COLO829 (cell line): Measurements from ENCODE around the gene CNDP1.
A peak's percentile ranks its signal among the peaks of the same experiment; 100 is the strongest.

Source experiments
- DNase-seq: peaks from one replicate; pipeline ENCODE4 v3.0.0; 2012; ENCODE audit warnings: low spot score

Gene CNDP1

DNA sequence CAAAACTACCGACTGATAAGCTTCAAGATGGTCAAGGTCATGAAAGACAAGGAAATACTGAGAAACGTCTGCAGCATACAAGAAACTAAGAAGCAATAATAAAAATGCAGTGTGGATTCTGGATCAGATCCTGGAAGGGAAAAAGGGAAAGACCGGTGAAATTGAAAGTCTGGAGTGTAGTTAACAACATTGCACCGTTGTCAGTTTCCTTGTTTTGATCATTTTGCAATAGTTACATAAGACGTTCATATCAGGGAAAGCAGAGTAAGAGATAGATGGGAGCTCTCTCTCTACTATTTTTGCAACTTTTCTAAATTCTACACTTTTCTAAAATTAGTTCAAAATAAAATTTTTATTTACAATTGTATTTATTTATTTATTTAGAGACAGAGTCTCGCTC lies 48.3 kb downstream of the CNDP1 start:
- no peak for DNase-seq

DNA sequence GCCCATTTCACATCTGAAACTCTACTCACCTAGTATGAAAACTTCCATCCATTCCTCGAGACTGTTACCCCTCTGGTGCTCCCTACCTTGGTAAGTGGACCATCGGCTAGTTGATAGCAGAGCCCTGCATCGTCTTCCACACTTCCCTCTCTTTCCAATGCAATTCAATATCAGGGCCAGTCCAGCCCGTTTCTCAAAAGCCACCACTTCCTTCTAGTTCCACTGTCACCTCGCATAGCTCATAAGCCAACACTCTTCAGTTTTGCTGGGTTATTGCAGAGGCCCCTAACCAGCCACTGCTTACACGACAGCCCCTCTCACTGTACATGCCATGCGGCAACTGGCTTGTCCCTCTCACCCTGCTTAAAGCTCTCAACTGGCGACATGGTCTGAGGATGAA lies 53.1 kb downstream of the CNDP1 start:
- DNase-seq, result no peak

DNA sequence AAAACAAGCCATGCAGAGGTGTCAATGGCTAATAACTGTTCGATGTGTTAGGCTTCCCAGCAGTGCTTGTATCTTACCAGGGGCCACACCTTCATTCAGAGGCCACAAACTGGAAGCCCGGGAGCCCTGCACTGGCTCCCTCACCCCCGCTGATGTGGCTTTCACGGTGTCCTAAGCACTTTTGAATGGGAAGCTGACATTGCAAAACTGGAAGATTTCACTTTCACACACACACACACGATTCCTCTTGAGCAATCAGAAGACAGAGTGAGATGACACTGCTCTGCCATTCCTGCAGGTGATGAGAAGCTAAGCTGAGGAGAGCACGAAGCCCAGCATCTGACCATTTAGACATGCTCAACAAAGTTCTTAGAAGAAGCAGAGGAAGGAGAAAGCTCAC lies 54.7 kb downstream of the CNDP1 start:
- DNase-seq, result no peak

DNA sequence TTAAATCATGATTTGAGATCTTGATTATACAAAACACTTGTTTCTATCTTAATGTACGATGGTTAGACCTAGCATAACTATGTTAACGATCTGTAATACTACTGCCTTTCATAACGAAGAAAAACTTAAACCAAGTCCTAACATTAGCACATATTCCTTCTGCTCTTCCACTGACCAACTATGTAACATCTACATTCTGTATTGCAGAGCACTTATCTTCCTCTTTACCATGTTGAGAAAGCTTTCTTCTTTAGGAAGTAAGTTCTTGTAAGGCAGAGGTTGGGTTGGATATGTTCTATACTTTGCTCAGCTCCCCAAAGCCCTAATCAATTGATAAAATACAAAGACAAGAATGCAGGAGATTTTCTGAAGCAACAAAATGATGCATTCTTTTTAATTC lies 55.5 kb downstream of the CNDP1 start:
- no peak for DNase-seq

DNA sequence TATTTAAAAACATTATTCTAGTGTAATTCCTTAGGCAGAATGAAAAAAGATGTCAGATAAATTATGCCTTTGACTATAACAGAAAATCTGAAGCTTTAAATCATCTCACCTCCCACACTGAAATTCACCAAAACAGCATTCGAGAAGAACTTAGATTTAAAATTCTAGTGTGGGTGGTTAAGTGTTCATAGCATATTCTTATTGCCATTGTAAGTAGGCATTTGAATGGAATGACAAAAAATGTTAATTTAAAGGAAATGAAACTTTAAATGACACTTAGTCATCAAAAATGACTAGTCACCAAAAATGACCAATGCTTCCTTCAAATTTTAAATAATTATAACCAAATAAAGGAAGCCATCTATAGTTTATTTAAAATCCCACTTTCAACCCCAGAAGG lies 56.4 kb downstream of the CNDP1 start:
- no peak for DNase-seq

DNA sequence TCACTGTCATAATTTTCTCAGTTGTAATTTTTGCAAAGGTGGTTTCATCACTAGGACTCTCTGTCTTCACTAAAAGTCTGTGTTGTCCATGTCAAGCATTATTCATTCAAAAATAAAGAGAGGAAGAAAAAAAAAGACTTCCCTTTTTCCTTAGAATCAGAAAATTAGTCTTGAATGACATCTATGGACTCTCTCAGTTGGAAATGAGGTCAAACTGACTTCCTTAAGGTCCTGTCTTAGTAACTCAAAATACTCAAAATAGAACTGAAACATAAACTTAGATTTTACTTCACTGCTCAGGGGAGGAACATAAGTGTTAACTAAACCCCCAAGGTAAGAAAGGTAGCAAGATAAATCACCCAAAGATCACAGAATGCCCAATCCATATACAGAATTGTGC lies 61.1 kb downstream of the CNDP1 start:
- DNase-seq, result no peak

DNA sequence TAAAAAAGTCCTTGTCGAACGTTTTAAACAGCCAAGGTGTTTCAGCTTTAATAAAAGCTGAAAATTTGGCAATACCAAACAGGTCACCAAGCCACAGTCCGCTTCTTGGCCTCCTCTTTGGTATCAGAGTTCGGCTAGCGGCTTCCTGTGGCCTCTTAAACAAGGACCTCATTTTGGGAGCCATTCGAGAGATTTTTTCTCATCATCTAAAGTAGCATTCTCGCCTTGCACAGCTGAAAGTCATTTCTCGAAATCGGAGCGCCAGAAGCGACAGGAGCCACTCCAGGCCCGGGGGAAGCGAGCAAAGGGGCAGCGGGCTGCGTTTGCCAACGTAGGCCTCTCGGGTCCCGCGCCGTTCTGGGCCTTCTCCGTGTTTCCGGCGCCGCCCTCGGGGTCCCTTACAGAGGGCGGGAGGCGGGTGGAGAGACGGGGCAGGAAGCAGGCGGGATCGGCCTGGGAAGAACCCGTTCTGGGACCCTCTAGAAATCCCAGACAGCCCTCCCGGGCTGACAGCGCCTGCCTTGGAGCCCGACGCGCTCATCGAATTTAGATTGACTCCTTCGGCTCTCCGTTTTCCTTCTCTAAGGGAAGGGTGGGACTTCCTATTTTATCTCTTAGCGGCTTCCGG lies 62.8 kb downstream of the CNDP1 start:
- peak; percentile 20 for DNase-seq

DNA sequence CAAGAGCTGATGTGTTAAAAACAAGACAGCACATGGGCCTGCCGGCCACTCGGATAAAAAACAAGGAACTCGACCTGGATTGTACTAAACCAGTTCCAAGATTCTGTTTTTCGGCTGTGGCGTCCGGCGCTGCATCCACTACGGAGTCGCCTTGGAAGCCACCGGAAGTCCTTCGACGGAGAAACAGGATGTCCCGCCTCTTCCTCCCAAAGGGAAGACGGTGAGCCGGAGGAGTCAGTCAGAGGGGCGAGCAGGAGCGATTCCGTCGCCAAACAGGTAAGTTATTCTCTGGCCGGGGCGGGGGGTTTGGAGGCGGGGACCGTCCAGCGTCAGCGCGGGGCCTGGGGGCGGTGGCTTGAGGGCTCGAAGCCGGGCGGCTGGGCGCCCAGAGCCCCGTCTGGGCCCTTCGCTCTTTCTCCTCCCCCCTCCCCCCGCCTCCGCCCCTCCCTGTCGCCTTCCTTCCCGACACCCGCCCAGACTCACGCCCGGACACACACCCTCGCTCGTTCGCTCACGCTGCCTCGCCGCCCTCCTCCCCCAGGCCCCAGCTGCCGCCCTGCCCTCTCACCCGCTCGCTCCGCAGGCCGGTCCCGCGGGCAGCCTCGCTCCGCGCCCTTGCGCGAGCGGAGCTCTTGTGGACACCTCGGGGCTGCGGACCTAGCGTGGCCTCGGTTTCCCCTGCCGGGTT lies 63.5 kb downstream of the CNDP1 start, which contains the start of gene ZNF407:
Gene ZNF407, plus strand, starts transcription at position 209 of the 688 bp plus-strand sequence. CDS start 33,150 bp downstream, outside the sequence.
- DNase-seq, result peak; percentile 69

DNA sequence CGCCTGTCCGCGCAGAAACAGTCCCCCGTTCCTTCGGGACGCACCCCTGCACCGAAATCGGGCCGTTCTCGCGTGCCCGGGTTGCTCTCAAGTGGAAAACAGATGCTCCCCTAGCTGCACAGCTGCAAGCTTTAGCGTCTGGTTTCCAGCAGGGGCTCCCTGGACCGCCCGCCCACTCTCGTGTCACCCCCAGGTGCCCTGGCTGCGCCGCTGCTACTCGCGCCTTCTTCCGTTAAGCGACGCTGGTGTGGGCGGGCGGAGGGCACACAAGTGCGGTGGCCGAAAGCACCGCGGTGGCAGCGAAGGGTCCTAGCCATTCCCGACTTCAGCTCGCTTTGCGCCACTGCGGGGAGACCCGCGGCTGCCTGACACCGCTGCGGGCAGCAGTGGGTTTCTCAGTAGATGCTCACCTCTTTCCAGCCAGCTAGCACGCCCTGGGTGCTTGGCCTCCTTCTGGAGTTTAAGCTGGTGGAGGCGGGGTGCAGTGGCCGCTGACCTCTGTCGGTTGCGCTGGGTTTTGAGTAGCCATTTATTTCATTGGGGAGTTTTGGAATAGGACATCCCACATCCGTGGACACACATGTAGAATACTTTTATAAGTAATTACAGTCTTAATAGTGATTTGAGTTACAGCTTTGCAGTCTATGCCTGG lies 64.2 kb downstream of the CNDP1 start:
- DNase-seq, result no peak

DNA sequence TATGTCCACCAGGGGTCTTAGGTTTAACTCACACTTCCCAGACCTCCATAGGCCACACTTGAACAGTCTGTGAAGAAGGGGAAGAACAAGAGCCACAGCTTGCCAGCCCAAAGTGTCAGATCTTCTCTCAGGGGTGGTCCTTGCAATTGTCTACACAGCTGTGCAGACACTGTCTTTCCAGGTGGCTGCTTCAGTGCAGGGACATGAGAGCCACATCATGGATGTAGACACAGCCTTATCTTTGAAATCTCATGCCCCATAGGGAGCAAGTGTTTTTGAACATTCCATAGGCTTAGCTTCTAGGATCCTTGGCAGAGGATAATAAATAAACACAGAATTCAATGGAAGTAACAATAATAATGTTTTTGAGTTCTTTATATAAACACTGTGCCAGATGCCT lies 70.1 kb downstream of the CNDP1 start:
- no peak for DNase-seq

DNA sequence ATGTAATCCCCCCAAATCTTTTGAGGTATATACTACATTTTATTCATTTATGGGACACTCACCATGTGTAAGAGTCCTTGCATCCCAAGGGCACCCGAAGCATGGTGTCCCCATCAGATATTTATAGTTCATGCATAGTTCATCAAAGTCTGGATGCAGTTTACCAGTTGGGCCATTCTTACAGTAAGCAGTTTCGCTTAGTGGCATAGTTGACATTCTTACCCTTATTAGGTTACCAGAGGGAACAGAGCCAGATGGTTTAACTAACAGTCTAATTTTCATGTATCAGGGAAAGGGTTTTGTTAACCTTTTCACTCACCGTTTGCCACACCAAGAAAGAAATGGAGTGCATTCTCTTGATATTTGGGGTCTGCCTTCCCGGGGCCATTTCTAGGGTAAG lies 70.5 kb downstream of the CNDP1 start:
- DNase-seq, result no peak

DNA sequence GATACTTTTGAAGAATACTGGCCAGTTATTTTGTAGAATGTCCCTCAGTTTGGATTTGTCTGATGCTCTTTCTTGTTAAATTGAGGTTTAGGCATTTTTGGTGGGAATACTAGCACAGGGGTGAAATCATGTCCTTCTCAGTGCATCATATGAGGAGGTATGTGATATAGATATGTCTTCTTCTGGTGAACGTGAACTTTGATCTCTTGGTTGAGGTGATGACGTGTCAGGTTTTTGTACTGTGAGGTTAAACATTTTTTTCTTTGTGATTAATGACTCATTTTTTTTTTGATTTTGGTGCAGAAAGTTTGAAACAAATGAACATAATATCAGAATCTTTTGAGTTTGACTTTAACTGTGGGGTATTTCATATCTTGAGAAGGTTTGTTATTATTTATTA lies 74.4 kb downstream of the CNDP1 start:
- no peak for DNase-seq

DNA sequence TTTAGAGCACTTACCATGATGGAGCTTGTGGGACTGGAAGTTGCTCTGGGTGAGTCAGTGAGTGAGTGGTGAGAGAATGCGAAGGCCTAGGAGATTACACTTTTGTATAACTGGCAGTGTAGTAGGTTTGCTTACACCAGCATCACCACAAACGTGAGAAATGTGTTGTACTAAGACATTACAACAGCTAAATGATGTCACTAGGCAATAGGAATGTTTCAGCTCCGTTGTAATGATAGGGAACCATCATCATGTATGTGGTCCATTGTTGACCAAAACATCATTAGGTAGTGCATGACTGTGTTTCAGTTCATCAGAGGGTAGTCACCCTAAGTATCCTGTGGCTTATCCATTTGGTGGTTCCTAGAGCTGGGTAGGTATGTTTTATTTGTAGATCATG lies 75.2 kb downstream of the CNDP1 start:
- peak; percentile 22 for DNase-seq

DNA sequence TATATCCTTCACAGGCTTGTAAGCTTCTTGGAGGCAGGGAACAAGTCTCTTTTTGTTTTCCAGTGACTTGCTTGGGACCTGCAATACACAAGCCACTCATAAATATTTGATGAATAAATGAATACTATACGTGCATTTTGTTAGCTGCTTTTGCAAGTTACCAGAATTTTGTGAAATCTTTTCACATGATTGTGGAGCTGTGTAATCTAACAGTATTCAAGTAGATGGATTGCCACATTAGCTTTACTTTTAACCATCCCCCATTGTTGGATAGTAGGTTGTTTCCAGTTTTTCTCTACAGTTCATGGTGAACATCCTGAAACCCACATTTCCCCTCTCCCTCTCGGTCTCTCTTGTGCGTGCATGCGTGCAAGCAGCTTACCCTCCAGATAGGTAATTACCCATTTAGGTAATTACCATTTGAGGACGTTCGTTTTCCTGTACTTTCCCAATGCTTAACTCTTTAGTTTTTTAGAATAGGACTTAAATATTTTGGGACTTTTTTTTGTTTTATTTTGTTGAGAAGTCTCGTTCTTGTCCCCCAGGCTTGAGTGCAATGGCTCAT lies 75.8 kb downstream of the CNDP1 start:
- DNase-seq, result peak; percentile 19

DNA sequence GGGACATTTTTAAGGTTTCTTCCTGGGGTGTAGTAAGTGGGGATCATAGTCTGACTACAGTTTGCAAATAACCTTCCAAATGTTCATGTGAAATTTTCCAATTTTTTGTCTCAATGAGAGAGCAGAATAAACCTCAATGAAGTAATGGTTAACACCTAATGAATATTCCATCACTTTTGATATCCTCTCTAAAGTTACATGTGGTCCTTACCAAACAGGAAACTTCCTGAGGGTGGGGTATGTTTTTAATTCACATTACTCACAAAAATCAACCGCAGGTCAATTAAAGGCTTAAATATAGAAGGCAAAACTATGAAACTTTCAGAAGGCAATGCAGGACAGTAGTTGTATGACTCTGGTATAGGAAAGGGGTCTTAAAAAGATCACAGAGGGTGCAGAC lies 76.6 kb downstream of the CNDP1 start:
- no peak for DNase-seq

DNA sequence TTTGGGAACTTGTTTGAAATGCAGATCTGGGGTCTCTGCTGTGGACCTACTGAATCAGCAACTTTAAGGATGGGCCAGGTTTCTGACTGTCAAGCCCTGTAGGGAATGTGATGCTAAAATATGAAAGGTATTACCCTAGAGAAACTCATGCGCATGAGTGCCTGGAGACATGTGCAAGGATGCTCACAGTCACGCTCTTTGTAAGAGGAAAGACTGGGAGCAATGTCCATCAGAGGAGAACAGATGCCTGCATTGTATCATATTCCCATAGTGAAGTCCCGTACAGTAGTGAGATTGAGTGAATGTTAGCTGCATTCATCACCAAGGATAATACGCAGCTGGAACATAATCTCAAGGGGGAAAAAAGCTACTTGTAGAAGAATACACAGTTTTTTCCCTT lies 77.5 kb downstream of the CNDP1 start:
- DNase-seq, result peak; percentile 89

DNA sequence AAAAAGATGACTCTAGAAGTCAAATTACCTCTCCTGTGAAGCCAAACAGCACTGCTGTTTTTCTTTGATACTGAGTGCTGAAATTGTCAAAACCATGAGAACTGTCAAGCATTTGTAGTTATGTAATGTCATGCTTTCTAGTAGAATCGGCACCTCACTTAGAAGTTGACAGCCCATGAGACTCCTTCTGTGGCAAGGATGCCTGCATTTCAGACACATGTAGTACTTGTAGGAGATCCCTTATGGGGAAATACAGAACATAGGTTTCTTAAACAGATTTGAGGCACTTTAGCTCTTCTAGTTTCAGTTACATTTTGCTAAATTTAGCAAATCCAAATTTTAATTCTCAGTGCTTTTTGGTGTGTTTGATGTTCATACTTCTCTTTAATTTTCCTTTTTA lies 79.1 kb downstream of the CNDP1 start:
- no peak for DNase-seq

DNA sequence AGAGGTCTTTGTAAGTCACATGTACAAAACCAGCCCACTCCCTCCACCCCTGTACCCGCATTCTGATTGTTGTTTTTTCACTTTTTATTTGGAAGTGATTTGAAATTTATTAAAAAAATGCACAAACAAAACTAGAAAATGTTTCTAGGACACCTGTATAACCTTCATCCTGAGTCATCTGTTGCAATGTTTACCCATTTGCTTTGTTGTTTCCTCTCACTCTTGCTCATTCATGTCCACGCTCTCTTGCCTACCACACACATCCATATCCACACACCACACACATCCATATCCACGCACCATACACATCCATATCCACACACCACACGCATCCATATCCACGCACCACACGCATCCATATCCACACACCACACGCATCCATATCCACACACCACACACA lies 82.2 kb downstream of the CNDP1 start:
- no peak for DNase-seq

DNA sequence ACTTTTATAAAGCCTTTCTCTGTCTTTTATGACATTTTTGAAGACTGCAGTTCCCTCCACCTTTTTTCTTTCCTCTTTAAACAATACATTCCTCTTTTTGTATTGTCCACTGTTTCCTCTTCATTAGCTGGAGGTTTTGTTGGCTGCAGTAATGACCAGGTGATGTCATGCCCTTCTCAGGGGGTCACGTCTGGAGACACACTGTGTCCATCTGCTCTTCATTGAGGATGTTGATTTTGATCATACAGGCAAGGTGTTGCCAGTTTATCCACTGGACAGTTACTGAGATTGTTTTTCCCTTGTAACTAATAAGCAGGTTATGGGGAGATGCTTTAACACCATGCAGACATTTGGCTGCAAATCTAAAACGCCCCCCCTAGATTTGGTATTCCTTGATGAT lies 83.2 kb downstream of the CNDP1 start:
- no peak for DNase-seq

DNA sequence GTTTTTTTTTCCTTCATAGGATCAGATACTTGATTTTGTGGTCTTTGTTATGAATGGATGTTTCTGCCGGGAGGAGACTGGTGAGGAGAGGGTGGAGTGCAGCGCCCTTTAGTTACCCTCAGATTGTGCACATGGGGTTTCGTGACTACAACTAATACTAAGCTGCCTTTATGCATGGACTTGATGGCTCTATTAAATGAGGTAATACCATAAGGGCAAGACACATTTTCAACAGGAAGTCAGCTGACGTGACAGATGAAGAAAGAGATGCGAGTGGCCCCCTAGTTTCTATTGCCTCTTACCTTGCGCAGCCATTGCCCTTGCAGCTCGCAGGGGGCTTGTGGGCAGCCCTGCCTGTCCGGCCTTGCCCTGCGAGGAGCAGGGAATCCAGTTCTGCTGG lies 87.8 kb downstream of the CNDP1 start:
- no peak for DNase-seq

DNA sequence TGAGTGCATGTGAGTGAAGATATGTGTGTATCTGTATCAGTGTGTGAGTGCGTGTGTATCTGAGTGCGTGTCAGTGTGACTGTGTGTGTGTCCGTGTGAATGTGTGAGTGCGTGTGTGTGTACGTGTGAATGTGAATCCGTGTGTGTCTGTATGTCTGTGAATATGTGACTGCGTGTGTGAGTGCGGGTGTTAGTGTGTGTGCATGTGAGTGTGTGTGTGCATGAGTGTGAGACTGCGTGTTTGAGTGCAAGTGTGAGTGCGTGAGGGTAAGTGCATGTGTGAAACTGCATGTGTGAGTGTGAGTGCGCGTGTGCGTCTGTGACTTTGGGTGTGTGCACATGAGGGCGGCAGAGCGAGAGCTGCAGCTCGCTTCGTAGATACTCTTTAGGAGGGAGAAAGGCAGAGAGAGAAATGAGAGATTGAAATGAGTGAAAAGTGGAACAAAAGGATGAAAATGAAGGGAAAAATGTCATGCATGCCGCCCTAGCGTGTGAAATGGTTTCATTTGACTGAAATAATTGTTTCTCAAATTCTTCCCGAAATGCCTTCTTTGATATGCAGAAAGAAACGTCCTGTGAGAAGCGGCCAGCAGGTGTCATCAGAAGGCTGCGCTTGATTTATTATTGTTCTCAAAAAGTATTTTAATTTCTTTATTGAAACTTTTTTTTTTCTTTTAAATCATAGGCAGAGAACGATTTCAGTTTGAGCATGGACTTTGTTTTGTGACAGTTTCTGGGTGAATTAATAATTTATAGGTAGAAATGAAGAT lies 88.9 kb downstream of the CNDP1 start:
- DNase-seq, result no peak

DNA sequence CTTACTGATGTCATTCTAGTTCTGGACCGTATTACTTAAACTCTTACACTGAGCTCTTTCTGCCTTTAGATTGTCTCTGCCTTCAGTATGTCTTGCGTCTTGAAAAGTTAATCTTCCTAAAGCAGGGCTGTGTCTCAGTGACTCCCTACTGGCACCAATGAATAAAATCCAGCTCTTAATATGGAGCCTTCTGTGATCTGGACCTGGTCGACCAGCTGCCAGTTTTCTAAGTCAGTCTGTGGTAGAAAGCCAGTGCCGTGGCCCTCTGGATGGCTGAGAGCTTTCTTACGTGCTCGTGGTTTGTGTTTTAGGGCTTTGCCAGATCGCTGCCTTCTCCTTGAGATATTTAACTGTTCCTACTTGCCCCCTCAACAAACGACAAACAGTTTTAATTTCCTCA lies 90.2 kb downstream of the CNDP1 start:
- DNase-seq, result no peak
